Hypothalamus (tissue), 51 donors: ENCODE results near the gene SMTNL2.
"Not testable (repeated sequence)": the region's sequence is repeated elsewhere in the genome, so short reads cannot be mapped to it uniquely, and the experiment has no call there.

Experiments used
- DNase-seq, 51 donors: peaks; one replicate each; lab custom pipeline; 2025; lab: John Stamatoyannopoulos, UW

Gene SMTNL2

GRCh38 chr17:4624451-4624911 lies 40.2 kb downstream of the SMTNL2 start:
- not testable (repeated sequence) for DNase-seq

GRCh38 chr17:4625181-4625617 lies 40.9 kb downstream of the SMTNL2 start:
- no peak for DNase-seq

- DNase-seq: no peak
Measured at GRCh38 chr17:4626734-4627256, 42.5 kb downstream of the SMTNL2 start.

GRCh38 chr17:4631431-4631830 lies 47.1 kb downstream of the SMTNL2 start:
- no peak for DNase-seq

- DNase-seq: no peak
Measured at GRCh38 chr17:4631836-4632580, 47.7 kb downstream of the SMTNL2 start.

GRCh38 chr17:4632581-4632920 lies 48.2 kb downstream of the SMTNL2 start:
- DNase-seq: no peak

- no peak for DNase-seq
Measured at GRCh38 chr17:4633643-4634042, 49.3 kb downstream of the SMTNL2 start.

GRCh38 chr17:4634976-4635375 lies 50.6 kb downstream of the SMTNL2 start:
- DNase-seq: no peak

GRCh38 chr17:4635823-4636375 lies 51.6 kb downstream of the SMTNL2 start:
- DNase-seq: peak in 8 of 51 donors; percentile 4 to 17 (median 7)

- DNase-seq: no peak
Measured at GRCh38 chr17:4636474-4637100, 52.3 kb downstream of the SMTNL2 start.

- DNase-seq: not testable (repeated sequence)
Measured at GRCh38 chr17:4638766-4639165, 54.4 kb downstream of the SMTNL2 start.

- DNase-seq: not testable (repeated sequence)
Measured at GRCh38 chr17:4639301-4640059, 55.2 kb downstream of the SMTNL2 start.

GRCh38 chr17:4640569-4641188 lies 56.4 kb downstream of the SMTNL2 start:
- DNase-seq: not testable (repeated sequence)

- DNase-seq: no peak
Measured at GRCh38 chr17:4641297-4642195, 57.2 kb downstream of the SMTNL2 start, which contains the start of gene ALOX15. Gene ALOX15 (minus strand): TSS chr17:4641678. CDS start chr17:4641651, 27 bp downstream.

- DNase-seq: no peak
Measured at GRCh38 chr17:4642286-4642685, 58.0 kb downstream of the SMTNL2 start.

GRCh38 chr17:4643676-4644075 lies 59.3 kb downstream of the SMTNL2 start:
- DNase-seq: no peak

- DNase-seq: peak in 1 of 51 donors; percentile 18
Measured at GRCh38 chr17:4645642-4646041, 61.3 kb downstream of the SMTNL2 start.

GRCh38 chr17:4648741-4649140 lies 64.4 kb downstream of the SMTNL2 start:
- DNase-seq: no peak

- DNase-seq: no peak
Measured at GRCh38 chr17:4652997-4653396, 68.7 kb downstream of the SMTNL2 start.
